GM12878 (cell line): Measurements from ENCODE around the gene CDPF1. TPM values are rescaled to one million over a fixed set of nuclear protein-coding genes. Genes with fewer than 3 reads are reported as not detected.

Experiments used
- ATAC-seq: fragments of 200-7000 bp; cut with Tn5 transposase; 3 replicates; pipeline ENCODE4 v1.9.1; 2020; ENCODE audit warnings: mild to moderate bottlenecking, moderate library complexity
- BruUV-seq: library from RNA; stranded (reverse); fragments of 400-500 nt; replicated peaks from 2 replicates; lab custom pipeline; 2021; lab: Mats Ljungman, UMichigan
- CTCF ChIA-PET: fragments of 300-600 bp; sonication (Branson Sonifier 250); formaldehyde crosslinking; extraction: SDS; loops from one replicate; lab custom pipeline; 2021; ENCODE audit warnings: inconsistent platforms; lab: Yijun Ruan, JAX
- POLR2A ChIA-PET: fragments of 350-600 bp; formaldehyde crosslinking; extraction: SDS; loops from one replicate; lab custom pipeline; 2021; ENCODE audit warnings: inconsistent platforms; lab: Charles Lee
- RAD21 ChIA-PET: fragments of 300-600 bp; sonication (Branson Sonifier 250); formaldehyde crosslinking; loops from one replicate; lab custom pipeline; 2023; ENCODE audit warnings: antibody characterized with exemption; ENCODE audit not compliant: unreplicated experiment; lab: Charles Lee
- SMC1A ChIA-PET: fragments of 300-600 bp; sonication (Branson Sonifier 250); formaldehyde crosslinking; loops from one replicate; lab custom pipeline; 2023; ENCODE audit not compliant: unreplicated experiment, uncharacterized antibody; lab: Charles Lee
- DNase-seq: peaks from one replicate; pipeline ENCODE4 v3.0.0-alpha.2; 2011; ENCODE audit warnings: low read depth, low spot score
- FAIRE-seq: peaks from 3 replicates; lab custom pipeline; 2011; peaks lifted over from hg19 to GRCh38; lab: Jason Lieb, UNC
- H2AFZ ChIP-seq: 2 replicates; pipeline ENCODE4 v1.6.0; 2011; ENCODE audit warnings: low read depth, low read length, control low read depth; ENCODE audit not compliant: control insufficient read depth
- H3K27ac ChIP-seq: 2 replicates; pipeline ENCODE4 v1.5.1; 2011; ENCODE audit warnings: control low read depth; ENCODE audit not compliant: control insufficient read depth, insufficient read depth
- H3K27me3 ChIP-seq, 2 experiments: replicated peaks in 1 of 2; 2 replicates each; pipeline versions ENCODE4 v1.6.0 to v1.6.1; 2011; ENCODE audit warnings: low read length in 1 of 2; ENCODE audit not compliant: control insufficient read depth in 2 of 2, insufficient read depth in 2 of 2
- H3K36me3 ChIP-seq, 2 experiments: 2 replicates each; pipeline ENCODE4 v1.5.1; 2011; ENCODE audit warnings: low read length in 1 of 2; ENCODE audit not compliant: control insufficient read depth in 2 of 2, insufficient read depth in 2 of 2
- H3K4me1 ChIP-seq: 2 replicates; pipeline ENCODE4 v1.6.1; 2011; ENCODE audit warnings: mild to moderate bottlenecking, low read length, moderate library complexity, mixed read lengths; ENCODE audit not compliant: control insufficient read depth, insufficient read depth
- H3K4me2 ChIP-seq: 2 replicates; pipeline ENCODE4 v1.6.0; 2011; ENCODE audit warnings: control low read depth; ENCODE audit not compliant: control insufficient read depth, insufficient read depth
- H3K4me3 ChIP-seq: fragments of 200-600 bp; sonication (generic); 2 replicates; pipeline ENCODE4 v1.5.1; 2016
- H3K79me2 ChIP-seq: 2 replicates; pipeline ENCODE4 v1.6.0; 2011; ENCODE audit warnings: low read length; ENCODE audit not compliant: control insufficient read depth, insufficient read depth
- H3K9ac ChIP-seq: 2 replicates; pipeline ENCODE4 v1.8.0; 2011; ENCODE audit warnings: low read length, control low read depth, mixed read lengths; ENCODE audit not compliant: control insufficient read depth, insufficient read depth
- H3K9me3 ChIP-seq: replicated peaks from 3 replicates; pipeline ENCODE4 v1.5.1; 2011; ENCODE audit warnings: mild to moderate bottlenecking, low read length; ENCODE audit not compliant: control insufficient read depth, insufficient read depth
- H4K20me1 ChIP-seq: 2 replicates; pipeline ENCODE4 v1.6.0; 2011; ENCODE audit not compliant: control insufficient read depth, insufficient read depth
- NFXL1 ChIP-seq: fragments of 450-650 bp; IDR thresholded peaks from 2 replicates; pipeline ENCODE4 v1.6.1; 2017; ENCODE audit warnings: antibody characterized with exemption, mild to moderate bottlenecking, borderline replicate concordance
- YY1 ChIP-seq: IDR thresholded peaks from 2 replicates; pipeline ENCODE4 v1.6.1; 2011; ENCODE audit warnings: low read depth, mild to moderate bottlenecking, low read length
- ZNF217 ChIP-seq: fragments of 450-650 bp; IDR thresholded peaks from 2 replicates; pipeline ENCODE4 v1.6.1; 2017; ENCODE audit warnings: antibody characterized with exemption, mild to moderate bottlenecking
- WGBS: methylation state at CpG from one replicate; pipeline ENCODE4 v1.1.6; 2016; ENCODE audit warnings: low lambda C conversion rate; ENCODE audit not compliant: insufficient replicate concordance, insufficient coverage; ENCODE audit errors: missing lambda C conversion rate; 5-methylcytosine and 5-hydroxymethylcytosine counted together
- in situ Hi-C: fragments of 300-500 bp; cut with MboI; formaldehyde crosslinking; loops from 9 replicates; pipeline ENCODE4 v1.14.3; 2018; ENCODE audit warnings: mixed read lengths
- intact Hi-C: fragments of 100-400 bp; cut with micrococcal nuclease; formaldehyde crosslinking; loops from one replicate; pipeline ENCODE4 v1.14.2; 2022; ENCODE audit not compliant: unreplicated experiment
- polyA plus RNA-seq, 11 experiments: library from polyadenylated mRNA; depleted of rRNA in 4 of 11; unstranded in 6 of 11; stranded (reverse) in 5 of 11; fragments of >200 nt; fragmentation: Nextera tagmentation in 4 of 11; fragmentation: Illumina TruSeq in 1 of 11; extraction: Ambion mirVana in 4 of 11; extraction: Trizol in 1 of 11; gene quantifications; 1 replicate in 1 of 11; 2 replicates in 10 of 11; pipeline versions ENCODE4 v1.2.1 to v1.2.3, GENCODE V29; 2011 to 2016; ENCODE audit warnings: inconsistent platforms in 2 of 11, missing spikeins in 2 of 11, low read depth in 1 of 11
- total RNA-seq, 4 experiments: library from RNA; depleted of rRNA in 3 of 4; stranded (reverse); fragments of >200 nt in 3 of 4; fragmentation: Illumina TruSeq in 1 of 4; extraction: Trizol in 1 of 4; gene quantifications; 2 replicates each; pipeline versions ENCODE4 v1.2.1 to v1.2.3, GENCODE V29; 2013 to 2021
- TF ChIP-seq, protein P1 (sequence below): fragments of 450-650 bp; IDR thresholded peaks from 2 replicates; pipeline ENCODE4 v1.6.1; 2017; ENCODE audit warnings: mild to moderate bottlenecking, low read depth, inconsistent platforms; ENCODE audit not compliant: poor library complexity, severe bottlenecking

The CDPF1 gene
- total and polyA plus RNA-seq, 10 of the 15 experiments (the other 5 are each of a cell fraction or from before 2014, with no cell fraction given) = 1.0 to 22.4 (median 7.9) TPM

DNA sequence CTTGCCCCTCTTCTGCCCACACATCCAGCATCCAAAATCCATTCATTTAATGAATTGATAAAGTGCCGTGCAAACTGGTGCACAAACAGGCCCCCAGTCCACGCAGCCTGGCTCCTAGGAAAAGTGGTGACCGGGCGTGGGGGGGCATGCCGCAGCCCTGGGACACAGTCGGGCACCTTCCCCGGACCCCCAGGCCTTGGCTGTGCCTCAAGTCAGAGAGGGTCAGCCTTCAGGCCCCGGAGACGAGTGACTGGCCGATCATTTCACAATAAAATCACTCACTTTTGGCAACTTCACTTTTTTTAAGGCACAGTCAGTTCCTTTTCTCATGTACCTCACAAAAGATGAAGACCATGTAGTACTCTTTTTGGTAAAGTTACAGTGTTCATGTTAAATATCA lies 8.0 kb downstream of the CDPF1 start:
- CTCF ChIA-PET = no interaction called here

More for the DNA sequence above, 8.0 kb downstream of the CDPF1 start:
- Histone ChIP-seq H3K27me3 (no peaks in the 10 kb centered on the region), H3K4me2 (no peak overlapping the region), H4K20me1 (no peaks in the 10 kb centered on the region), H3K79me2 (no peaks in the 10 kb centered on the region)
- SMC1A ChIA-PET = interaction anchor here (1.0 kb wide), 1 partner anchor 10 kb away, joined by 3 read pairs; no protein-coding TSS in a partner anchor
- TF ChIP-seq, protein P1, sequence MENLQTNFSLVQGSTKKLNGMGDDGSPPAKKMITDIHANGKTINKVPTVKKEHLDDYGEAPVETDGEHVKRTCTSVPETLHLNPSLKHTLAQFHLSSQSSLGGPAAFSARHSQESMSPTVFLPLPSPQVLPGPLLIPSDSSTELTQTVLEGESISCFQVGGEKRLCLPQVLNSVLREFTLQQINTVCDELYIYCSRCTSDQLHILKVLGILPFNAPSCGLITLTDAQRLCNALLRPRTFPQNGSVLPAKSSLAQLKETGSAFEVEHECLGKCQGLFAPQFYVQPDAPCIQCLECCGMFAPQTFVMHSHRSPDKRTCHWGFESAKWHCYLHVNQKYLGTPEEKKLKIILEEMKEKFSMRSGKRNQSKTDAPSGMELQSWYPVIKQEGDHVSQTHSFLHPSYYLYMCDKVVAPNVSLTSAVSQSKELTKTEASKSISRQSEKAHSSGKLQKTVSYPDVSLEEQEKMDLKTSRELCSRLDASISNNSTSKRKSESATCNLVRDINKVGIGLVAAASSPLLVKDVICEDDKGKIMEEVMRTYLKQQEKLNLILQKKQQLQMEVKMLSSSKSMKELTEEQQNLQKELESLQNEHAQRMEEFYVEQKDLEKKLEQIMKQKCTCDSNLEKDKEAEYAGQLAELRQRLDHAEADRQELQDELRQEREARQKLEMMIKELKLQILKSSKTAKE = no peak
- TF ChIP-seq NFXL1 (no peak), ZNF217 (no peak), YY1 (no peak)
- TF ChIP-seq, all 136 proteins: peak for 0
- Histone ChIP-seq H3K9me3 (no peaks in the 10 kb centered on the region), H3K4me1 (peaks cover 6% of the 10 kb centered on the region), H2AFZ (no peak overlapping the region), H3K4me3 (no peak overlapping the region), H3K36me3 (no peaks in the 10 kb centered on the region), H3K9ac (no peak overlapping the region), H3K27ac (no peak overlapping the region)
- TSS peak; percentile 34 for BruUV-seq
- DNase-seq (no peak), FAIRE-seq (no peak), ATAC-seq (no peak)
- WGBS = 95% methylated on average over 10 of the region's 10 CpGs
- ChIA-PET POLR2A (interaction anchor here (0.7 kb wide), 1 partner anchor 65 kb away, joined by 3 read pairs; no protein-coding TSS in a partner anchor), RAD21 (no interaction called here)
- in situ Hi-C loops = no loop called here
- intact Hi-C loops = no loop called here
